ENCODE measurements around the gene LNX2.
A peak's percentile ranks its signal among the peaks of the same experiment; 100 is the strongest.

LNX2 gene
- total RNA-seq, result 13.0 to 17.7 (median 13.9) reads per million in 4 donors

DNA sequence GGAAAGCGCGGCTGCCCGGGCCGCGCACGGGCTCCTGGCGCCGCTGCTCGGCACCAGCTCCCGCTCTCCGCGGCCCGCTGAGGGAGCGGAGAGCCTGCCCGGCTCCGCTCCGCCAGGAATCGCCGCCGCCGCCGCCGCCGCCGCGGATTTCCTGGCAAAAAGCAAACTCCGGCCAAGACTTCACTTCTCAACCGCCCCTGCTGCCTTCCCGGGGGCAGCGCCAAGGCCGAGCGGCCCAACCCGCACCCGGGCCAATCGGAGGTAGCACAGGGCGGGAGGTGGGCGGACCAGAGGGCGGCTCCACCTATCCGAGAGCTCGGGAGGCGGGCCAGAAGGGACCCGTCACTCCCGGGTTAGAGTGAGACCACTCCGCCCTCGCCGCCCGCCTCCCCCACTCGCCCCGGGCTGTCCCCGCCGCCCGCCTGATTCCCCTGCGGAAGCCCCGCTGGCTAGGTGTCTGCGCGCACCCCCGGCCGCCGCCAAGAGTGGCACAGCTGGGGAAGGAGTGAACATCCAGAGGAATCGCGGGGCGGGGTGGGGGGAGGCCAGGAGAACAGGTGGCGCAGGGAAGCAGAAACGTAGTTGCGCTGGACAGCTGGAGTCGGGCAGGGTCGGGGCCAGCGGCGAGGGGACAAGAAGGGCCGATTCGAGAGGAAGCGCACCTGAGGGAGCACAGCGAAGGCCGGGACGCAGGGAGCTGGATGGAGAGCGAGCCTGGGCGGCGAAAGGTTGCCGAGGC lies at the start of gene LNX2:
TSS of gene LNX2 (minus strand) at position 153 of the 739 bp plus-strand sequence. CDS start 38,826 bp downstream, outside the sequence.
- DNase-seq, result peak; percentile 92 to 96 (median 94)

GRCh38 chr13:27667946-27668345 lies 47.6 kb upstream of the LNX2 start:
- DNase-seq, result no peak

DNA sequence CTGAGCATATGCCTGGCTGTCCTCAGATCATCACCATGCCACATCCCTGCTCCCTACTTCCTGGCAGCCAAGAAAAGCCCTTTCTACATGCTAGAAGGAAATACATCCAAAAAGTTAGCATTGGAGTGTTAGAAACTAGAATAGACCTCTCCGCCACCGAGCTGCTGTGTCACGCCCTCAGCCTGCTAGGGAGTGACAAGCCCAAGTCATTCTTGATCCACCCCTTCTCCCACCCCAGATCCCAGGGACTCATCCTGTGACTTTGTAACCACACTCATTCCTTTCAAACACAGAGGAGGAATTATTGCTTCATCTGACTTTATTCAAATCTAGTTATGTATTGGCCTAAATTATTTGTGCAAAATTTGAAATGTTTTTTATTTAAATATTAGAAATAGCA lies 46.6 kb upstream of the LNX2 start:
- no peak for DNase-seq

- no peak for DNase-seq
Observed at GRCh38 chr13:27665761-27666160, 45.4 kb upstream of the LNX2 start.

DNA sequence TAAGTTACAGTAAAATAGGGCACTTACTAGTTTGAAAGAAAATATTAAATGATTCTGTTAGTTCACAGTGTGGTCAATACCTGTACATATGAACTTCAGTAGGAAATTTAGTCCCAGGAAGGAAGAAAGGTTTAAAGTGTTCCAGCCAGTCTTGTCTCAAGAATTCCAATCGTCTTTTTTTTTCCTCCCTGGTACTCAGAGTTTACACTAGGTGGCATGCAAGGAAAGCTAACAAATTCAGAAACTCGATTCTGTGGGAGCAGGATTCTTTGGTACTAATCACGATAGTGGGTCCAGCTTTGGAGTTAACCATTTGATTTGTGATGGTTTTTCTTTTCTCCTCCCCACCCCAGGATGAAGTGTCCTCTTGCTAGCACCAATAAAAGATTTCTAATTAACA lies 45.0 kb upstream of the LNX2 start:
- DNase-seq, result no peak

GRCh38 chr13:27663947-27664346 lies 43.6 kb upstream of the LNX2 start:
- DNase-seq, result no peak

- no peak for DNase-seq
Observed at GRCh38 chr13:27662738-27663470, 42.6 kb upstream of the LNX2 start.

- no peak for DNase-seq
Observed at GRCh38 chr13:27661017-27661416, 40.7 kb upstream of the LNX2 start.

GRCh38 chr13:27660511-27660910 lies 40.2 kb upstream of the LNX2 start:
- DNase-seq, result no peak

DNA sequence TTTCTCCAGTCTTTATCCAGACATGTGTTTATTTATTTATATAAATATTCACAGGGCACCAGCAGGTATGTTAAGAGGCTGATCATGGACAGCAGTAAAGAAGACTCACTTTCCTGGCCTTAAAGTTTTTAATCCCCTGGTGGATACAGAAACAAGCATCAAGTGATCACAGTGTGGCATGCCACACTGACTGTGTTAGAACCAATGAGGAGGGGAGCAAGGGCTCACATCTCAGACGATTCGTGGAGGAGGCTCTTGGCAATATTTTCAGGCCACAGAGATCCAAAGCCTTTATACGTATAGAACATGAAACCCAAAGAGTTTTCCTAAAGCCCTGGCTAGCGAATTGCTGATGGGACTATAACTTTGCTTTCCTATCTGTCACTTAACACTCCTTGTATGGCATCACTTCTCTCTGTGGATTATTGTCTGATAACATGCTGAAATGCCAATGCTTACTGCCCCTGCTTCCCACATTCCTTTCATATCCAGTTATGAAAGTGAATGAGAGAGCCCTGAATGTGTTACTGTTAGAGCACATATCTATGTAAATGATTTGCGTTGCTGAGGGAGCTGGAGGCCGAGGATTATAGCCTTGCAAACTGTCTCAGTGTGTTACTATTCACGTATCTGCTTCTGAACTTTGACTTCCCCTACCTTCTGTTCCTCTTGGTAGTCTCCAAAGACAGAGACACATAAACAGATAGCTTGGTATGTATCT lies 39.0 kb upstream of the LNX2 start:
- DNase-seq, result no peak

GRCh38 chr13:27658546-27658945 lies 38.2 kb upstream of the LNX2 start:
- no peak for DNase-seq

- no peak for DNase-seq
Observed at GRCh38 chr13:27657724-27658123, 37.4 kb upstream of the LNX2 start.

GRCh38 chr13:27654816-27655215 lies 34.5 kb upstream of the LNX2 start:
- DNase-seq, result no peak

GRCh38 chr13:27654059-27654458 lies 33.7 kb upstream of the LNX2 start:
- no peak for DNase-seq

- DNase-seq, result no peak
Observed at GRCh38 chr13:27650312-27650711, 30.0 kb upstream of the LNX2 start.

- no peak for DNase-seq
Observed at GRCh38 chr13:27644302-27644701, 24.0 kb upstream of the LNX2 start.

DNA sequence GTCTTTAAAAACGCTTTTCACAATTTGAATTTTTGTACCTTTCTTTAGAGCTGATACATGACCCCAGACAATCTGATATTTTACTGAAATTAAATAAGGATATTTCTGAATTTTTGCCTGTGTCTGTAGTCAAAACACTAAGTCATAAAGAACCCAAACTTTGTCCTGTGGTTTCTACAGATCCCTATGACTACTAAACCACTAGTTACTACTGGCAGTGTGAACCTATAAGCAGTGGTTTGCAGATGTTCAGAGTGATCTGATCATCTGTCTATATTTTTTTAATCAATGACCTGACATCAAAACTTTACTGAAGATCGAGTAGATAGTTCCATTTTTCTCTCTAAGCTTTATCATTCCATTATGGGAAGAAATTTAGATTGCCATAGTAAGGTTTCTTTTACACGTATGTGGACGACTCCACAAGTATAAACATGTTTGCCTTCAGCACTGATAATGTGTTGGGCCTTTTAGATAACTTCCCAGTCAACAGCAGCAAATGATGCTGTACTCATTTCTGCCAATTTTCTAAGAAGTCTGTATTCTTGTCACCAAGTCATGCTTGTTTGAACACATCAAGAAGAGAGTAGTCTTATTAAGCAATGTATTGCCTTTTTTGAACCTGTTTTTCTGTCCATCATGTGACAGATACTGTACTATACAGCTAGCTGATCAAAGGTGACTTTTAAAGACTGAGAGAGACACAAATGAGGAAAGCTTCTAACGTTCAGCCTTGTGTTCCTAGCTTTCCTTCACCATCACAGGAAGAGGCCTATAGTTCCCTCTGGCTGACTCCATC lies 23.2 kb upstream of the LNX2 start:
- DNase-seq, result no peak

DNA sequence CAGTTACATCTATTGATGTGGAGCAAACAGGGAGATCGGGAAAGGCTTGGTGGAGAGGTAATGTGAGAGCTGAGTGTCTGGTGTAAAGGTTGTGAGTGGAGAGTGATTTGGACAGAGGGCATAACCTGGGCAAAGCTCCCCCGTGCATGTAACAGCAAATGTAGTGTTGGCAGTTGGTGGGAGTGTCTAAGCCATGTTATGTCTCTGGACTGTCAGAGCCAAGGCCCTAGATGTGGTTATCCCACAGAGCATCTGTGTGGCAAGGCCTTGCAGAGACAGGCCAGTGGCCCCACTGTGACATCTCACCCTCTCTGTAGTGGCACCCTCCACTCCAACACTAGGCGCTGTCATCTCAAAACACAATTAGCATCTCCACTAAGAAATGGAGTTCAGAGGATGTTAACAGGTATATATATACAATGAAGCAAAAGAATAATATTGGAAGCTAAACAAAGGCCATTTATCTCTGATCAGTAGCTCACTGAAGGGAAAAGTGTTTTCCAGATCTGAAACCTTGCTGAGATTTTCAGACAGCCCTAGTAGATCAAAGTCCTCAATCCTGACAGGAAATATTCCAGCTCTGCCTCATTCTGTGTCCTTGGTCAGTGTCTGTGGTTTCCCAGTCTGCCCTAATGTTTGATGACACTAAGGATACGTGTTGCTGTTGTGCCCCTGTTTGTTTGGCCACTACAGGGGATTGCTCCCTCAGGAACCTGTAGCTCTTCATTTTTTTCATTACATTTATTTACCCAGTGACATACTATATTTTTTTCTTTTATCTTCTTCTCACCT lies 21.6 kb upstream of the LNX2 start:
- no peak for DNase-seq

- no peak for DNase-seq
Observed at GRCh38 chr13:27639186-27639585, 18.9 kb upstream of the LNX2 start.

GRCh38 chr13:27638521-27638920 lies 18.2 kb upstream of the LNX2 start:
- no peak for DNase-seq

DNA sequence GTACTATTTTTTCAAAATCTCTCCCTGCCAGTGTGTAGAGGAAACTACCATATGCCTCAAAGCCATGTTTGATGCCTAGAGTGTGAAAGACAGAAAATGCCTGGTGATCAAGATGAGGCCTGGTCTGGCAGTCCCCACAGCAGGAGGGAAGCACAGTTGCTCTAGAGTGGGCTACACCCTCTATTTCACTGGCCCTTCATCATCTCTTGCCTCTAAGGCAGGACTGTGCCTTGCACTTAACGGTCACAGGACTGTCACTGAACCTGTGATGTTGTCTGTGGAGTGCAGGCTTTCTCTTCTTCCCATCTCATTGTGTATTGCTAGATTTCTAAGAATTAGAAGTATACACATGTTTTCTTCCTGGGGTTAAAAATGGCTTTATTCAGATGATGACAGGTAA lies 17.7 kb upstream of the LNX2 start:
- DNase-seq, result no peak

GRCh38 chr13:27637289-27637626 lies 16.9 kb upstream of the LNX2 start:
- no peak for DNase-seq

All from T-helper 1 cell (primary cell).